Osteocyte (in vitro differentiated cells): ENCODE data around the gene SELENOM. TPM values are rescaled to one million over a fixed set of nuclear protein-coding genes. Genes with fewer than 3 reads are reported as not detected.

ENCODE experiments used
- DNase-seq: peaks from one replicate; pipeline ENCODE4 v3.0.0; 2021; ENCODE audit warnings: mixed read lengths; ENCODE audit not compliant: unreplicated experiment; ENCODE audit errors: extremely low spot score
- H3K27ac Mint-ChIP-seq: one replicate; pipeline ENCODE4 v1.8.0; 2021; ENCODE audit warnings: mild to moderate bottlenecking, mixed read lengths; ENCODE audit not compliant: unreplicated experiment
- H3K27me3 Mint-ChIP-seq: one replicate; pipeline ENCODE4 v1.8.0; 2021; ENCODE audit warnings: mixed read lengths; ENCODE audit not compliant: unreplicated experiment
- H3K36me3 Mint-ChIP-seq: one replicate; pipeline ENCODE4 v1.8.0; 2021; ENCODE audit warnings: mixed read lengths; ENCODE audit not compliant: unreplicated experiment
- H3K4me1 Mint-ChIP-seq: one replicate; pipeline ENCODE4 v1.8.0; 2021; ENCODE audit warnings: mixed read lengths; ENCODE audit not compliant: unreplicated experiment
- H3K4me3 Mint-ChIP-seq: one replicate; pipeline ENCODE4 v1.8.0; 2021; ENCODE audit warnings: mild to moderate bottlenecking, moderate library complexity, mixed read lengths; ENCODE audit not compliant: unreplicated experiment
- H3K9me3 Mint-ChIP-seq: one replicate; pipeline ENCODE4 v1.8.0; 2021; ENCODE audit warnings: mixed read lengths; ENCODE audit not compliant: unreplicated experiment
- total RNA-seq: library from RNA; stranded (reverse); gene quantifications from 2 replicates; pipeline ENCODE4 v1.2.1, GENCODE V29; 2021
- TF ChIP-seq, protein P1 (sequence below): fragments of 200-600 bp; sonication (generic); IDR thresholded peaks from 2 replicates; pipeline ENCODE4 v1.5.0; 2021; ENCODE audit warnings: antibody characterized with exemption, mild to moderate bottlenecking, moderate library complexity

Gene SELENOM
- total RNA-seq, 1 donor from 2014 or later: 186 TPM

- Mint-ChIP-seq H3K36me3 (no peaks in the 10 kb centered on the region), H3K27me3 (no peaks in the 10 kb centered on the region), H3K4me1 (peaks cover 7% of the 10 kb centered on the region), H3K27ac (no peak overlapping the region), H3K9me3 (no peaks in the 10 kb centered on the region), H3K4me3 (no peak overlapping the region)
- no peak for DNase-seq
- TF ChIP-seq, protein P1, sequence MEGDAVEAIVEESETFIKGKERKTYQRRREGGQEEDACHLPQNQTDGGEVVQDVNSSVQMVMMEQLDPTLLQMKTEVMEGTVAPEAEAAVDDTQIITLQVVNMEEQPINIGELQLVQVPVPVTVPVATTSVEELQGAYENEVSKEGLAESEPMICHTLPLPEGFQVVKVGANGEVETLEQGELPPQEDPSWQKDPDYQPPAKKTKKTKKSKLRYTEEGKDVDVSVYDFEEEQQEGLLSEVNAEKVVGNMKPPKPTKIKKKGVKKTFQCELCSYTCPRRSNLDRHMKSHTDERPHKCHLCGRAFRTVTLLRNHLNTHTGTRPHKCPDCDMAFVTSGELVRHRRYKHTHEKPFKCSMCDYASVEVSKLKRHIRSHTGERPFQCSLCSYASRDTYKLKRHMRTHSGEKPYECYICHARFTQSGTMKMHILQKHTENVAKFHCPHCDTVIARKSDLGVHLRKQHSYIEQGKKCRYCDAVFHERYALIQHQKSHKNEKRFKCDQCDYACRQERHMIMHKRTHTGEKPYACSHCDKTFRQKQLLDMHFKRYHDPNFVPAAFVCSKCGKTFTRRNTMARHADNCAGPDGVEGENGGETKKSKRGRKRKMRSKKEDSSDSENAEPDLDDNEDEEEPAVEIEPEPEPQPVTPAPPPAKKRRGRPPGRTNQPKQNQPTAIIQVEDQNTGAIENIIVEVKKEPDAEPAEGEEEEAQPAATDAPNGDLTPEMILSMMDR: no peak
These were observed 52.2 kb downstream of the SELENOM start for GRCh38 chr22:31055117-31055634.

Other genes starting within 250 kb of the SELENOM start
- gene MORC2, start 138.8 kb downstream of the SELENOM start, total RNA-seq: 26.9 and 29.1 TPM in 2 replicates
- 92.9 and 93.2 TPM in 2 replicates for gene TUG1, start 138.3 kb downstream of the SELENOM start, total RNA-seq
- 27.2 and 31.8 TPM in 2 replicates for gene SMTN, start 26.2 kb downstream of the SELENOM start, total RNA-seq
- gene INPP5J, start 15.4 kb upstream of the SELENOM start, total RNA-seq: 3.0 and 3.5 TPM in 2 replicates
- 0.13 TPM in 1 of 2 replicates, not detected in the other for gene PLA2G3, start 32.9 kb upstream of the SELENOM start, total RNA-seq
- gene RNF185, start 52.6 kb upstream of the SELENOM start, total RNA-seq: 32.7 and 34.0 TPM in 2 replicates
- gene LIMK2, start 104.7 kb upstream of the SELENOM start, total RNA-seq: 49.8 and 53.9 TPM in 2 replicates
- gene PIK3IP1, start 184.9 kb upstream of the SELENOM start, total RNA-seq: 10.3 and 13.0 TPM in 2 replicates
- 27.6 and 29.0 TPM in 2 replicates for gene PATZ1, start 238.8 kb upstream of the SELENOM start, total RNA-seq